Measurements from ENCODE around the gene CAST.
A peak's percentile ranks its signal among the peaks of the same experiment; 100 is the strongest.
"Not testable (repeated sequence)": the region's sequence is repeated elsewhere in the genome, so short reads cannot be mapped to it uniquely, and the experiment has no call there.

The CAST gene, protein sequence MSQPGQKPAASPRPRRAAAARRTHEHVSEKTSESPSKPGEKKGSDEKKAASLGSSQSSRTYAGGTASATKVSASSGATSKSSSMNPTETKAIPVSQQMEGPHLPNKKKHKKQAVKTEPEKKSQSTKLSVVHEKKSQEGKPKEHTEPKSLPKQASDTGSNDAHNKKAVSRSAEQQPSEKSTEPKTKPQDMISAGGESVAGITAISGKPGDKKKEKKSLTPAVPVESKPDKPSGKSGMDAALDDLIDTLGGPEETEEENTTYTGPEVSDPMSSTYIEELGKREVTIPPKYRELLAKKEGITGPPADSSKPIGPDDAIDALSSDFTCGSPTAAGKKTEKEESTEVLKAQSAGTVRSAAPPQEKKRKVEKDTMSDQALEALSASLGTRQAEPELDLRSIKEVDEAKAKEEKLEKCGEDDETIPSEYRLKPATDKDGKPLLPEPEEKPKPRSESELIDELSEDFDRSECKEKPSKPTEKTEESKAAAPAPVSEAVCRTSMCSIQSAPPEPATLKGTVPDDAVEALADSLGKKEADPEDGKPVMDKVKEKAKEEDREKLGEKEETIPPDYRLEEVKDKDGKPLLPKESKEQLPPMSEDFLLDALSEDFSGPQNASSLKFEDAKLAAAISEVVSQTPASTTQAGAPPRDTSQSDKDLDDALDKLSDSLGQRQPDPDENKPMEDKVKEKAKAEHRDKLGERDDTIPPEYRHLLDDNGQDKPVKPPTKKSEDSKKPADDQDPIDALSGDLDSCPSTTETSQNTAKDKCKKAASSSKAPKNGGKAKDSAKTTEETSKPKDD

DNA sequence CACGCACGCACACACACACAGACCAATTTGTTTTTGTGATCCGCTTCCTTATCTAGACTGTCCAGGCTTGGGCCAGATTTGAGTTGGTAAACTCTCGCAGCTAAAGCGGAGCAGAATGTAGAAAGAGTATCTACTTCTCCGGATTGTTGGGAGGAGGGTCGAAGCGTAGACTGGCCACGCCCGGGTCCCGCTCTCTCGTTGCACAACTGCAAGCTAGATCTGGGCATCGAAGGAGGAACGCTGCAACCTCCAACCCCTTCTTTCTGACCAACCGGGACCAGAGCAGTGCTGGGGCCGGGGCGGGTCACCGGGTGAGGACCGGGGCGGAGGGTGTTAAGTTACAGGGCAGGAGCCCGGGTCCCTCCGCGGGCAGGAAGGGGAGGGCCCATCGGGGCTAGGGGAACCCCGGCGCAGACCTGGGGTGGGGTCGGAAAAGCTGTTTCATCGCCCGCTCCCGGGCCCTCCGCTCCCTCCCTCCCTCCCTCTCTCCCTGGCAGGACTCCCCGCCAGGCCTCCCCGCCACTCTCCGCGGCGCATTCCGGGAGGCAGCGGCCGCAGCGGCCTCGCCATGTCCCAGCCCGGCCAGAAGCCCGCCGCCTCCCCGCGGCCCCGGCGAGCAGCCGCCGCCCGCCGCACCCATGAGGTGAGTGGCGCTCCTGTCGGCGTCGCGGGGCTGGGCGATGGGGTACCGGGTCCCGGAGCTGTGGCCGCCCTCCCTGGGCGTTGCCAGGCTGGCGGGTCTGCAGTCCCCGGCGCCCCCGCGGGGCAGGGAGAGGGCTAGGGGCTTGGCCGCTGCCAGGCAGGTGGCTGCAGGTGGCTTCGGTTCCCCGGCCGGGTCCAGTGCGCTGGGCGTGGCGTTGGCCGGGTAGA lies at the start of gene CAST:
TSS of gene CAST (plus strand) at position 522 of the 870 bp plus-strand sequence. CDS start at position 569, 47 bp downstream.
- Mint-ChIP-seq H3K9me3 (no peaks in the 10 kb centered on the region), H3K36me3 (peaks cover 1 to 5% of the 10 kb centered on the region in 2 donors), H3K4me1 (peaks cover 22 to 26% of the 10 kb centered on the region in 2 donors)

DNA sequence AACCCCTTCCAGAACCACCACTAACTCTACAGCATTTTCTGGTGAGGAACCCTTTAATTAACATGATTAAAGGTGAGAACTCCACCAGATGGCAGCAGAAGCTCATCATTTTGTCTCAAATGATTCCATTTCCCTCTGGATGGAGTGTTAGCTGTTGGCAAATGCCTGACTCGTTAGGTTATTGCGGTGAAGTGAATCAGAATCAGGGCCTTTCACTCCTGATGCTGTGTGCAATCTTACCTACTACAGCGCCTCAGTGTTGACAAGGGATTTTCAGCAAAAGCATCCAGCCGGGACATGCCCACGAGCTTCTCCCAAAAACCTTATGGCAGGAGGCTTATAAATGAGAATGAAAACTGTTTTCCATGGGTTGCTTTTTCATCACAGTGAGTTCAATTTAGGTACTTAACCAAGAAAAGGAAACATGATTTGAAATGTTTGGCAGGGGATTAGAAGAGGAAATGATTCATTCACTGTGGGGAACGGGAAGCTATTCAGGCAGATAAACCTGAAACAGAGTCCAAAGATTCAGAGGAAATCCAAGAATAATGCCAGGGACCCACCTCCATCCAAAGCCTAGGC lies 48.0 kb upstream of the CAST start:
- ATAC-seq (replicated peaks) (peak; percentile 48 to 54), DNase-seq (no peak)
- H3K9me3 Mint-ChIP-seq = peaks cover 0 to 4% of the 10 kb centered on the region in 2 donors
- peaks cover 17 to 37% of the 10 kb centered on the region in 2 donors for H3K27me3 Mint-ChIP-seq
- H3K36me3 Mint-ChIP-seq = no peaks in the 10 kb centered on the region
- H3K4me3 Mint-ChIP-seq = no peak overlapping the region
- peaks cover 8 to 10% of the 10 kb centered on the region in 2 donors for H3K4me1 Mint-ChIP-seq
- no peak overlapping the region for H3K27ac Mint-ChIP-seq

More for the DNA sequence above, at the start of gene CAST:
- peak within 1 kb of the TSS; percentile 94 to 96 for H3K4me3 Mint-ChIP-seq
- DNase-seq (peak; percentile 89), ATAC-seq (replicated peaks) (peak; percentile 78 to 83)
- H3K27ac Mint-ChIP-seq = peak within 1 kb of the TSS; percentile 98
- no peaks in the 10 kb centered on the region for H3K27me3 Mint-ChIP-seq

DNA sequence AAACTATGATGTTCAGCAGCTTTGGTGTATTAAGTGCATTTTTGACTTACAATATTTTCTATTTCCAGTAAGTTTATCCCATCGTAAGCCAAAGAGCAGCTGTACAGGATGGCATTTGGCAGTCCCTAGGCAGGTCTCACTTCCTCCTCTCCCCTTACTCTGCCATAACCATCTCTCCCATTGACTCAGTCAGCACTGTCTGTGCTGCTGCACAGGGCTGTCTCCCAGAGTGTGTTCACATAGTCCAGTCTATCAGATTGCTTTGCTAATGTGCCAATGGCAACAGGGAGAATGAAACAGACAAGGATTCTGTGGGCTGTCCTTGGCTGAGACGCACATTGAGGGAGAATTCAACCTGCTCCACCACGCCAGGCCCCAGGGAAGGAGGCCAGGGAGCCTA lies 47.0 kb upstream of the CAST start:
- Mint-ChIP-seq H3K4me1 (peaks cover 8 to 10% of the 10 kb centered on the region in 2 donors), H3K9me3 (peaks cover 0 to 3% of the 10 kb centered on the region in 2 donors), H3K36me3 (no peaks in the 10 kb centered on the region), H3K27ac (no peak overlapping the region), H3K4me3 (no peak overlapping the region), H3K27me3 (peaks cover 17 to 34% of the 10 kb centered on the region in 2 donors)
- ATAC-seq (replicated peaks) (peak; percentile 59 to 76), DNase-seq (no peak)

DNA sequence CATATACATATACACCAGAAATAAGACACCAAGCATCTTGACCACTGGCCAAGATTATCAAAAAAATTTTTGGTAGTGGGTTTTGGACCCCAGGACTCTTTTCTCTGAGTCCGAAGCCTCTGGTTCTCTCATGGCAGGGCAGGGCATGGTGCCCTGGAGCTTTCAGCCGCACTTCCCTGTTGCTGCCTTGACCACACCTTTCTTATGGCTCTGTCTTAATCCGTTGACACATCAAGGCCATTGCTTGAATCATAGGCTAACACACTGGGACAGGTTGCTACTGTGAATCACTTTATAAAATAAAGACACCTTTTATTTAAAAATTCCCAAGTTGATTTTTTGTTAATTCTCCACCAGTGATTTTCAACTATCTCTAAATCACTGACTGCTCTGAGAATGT lies 45.4 kb upstream of the CAST start:
- ATAC-seq (replicated peaks) (no peak), DNase-seq (no peak)
- H3K4me1 Mint-ChIP-seq = peaks cover 8 to 10% of the 10 kb centered on the region in 2 donors
- H3K27me3 Mint-ChIP-seq = peaks cover 17 to 22% of the 10 kb centered on the region in 2 donors
- H3K27ac Mint-ChIP-seq = no peak overlapping the region
- no peaks in the 10 kb centered on the region for H3K36me3 Mint-ChIP-seq
- H3K9me3 Mint-ChIP-seq = peaks cover 0 to 3% of the 10 kb centered on the region in 2 donors
- no peak overlapping the region for H3K4me3 Mint-ChIP-seq

DNA sequence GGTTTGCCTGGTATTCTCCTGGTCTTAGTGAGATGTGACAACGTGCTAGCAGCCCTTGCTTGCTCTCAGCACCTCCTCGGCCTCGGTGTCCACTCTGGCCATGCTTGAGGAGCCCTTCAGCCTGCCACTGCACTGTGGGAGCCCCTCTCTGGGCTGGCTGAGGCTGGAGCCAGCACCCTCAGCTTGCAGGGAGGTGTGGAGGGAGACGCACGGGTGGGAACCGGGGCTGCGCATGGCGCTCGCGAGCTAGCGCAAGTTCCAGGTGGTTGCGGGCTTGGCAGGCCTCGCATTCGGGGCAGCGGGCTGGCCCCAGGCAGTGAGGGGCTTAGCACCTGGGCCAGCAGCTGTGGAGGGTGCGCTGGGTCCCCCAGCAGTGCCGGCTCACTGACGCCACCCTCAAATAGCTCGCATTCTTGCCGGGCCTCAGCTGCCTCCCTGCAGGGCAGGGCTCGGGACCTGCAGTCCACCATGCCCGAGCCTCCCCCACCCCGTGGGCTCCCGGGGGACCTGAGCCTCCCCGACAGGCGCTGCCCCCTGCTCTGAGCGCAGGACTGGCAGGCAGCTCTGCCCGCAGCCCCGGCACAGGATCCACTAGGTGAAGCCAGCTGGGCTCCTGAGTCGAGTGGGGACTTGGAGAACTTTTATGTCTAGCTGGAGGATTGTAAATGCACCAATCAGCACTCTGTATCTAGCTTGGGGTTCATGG lies 43.7 kb upstream of the CAST start:
- ATAC-seq (replicated peaks) = not testable (repeated sequence)

DNA sequence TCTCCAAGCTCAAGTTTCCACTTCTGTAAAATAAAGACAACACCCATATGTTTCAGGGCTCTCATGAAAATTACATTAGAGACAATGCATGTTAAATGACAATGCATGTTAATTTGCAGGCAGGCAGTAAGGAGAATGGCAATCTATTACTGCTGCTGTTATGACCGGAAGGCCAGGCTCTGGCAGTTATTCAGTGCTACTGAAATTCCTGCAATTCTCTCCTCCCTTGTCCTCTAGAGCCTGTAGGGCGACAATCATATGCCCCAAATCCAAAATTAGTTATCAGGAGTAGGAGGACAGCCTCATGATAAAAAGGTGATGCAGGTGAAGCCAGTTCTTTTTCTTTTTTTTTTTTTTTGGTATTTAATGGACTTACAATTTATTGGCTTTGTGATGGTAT lies 42.2 kb upstream of the CAST start:
- H3K4me3 Mint-ChIP-seq = no peak overlapping the region
- H3K36me3 Mint-ChIP-seq = no peaks in the 10 kb centered on the region
- ATAC-seq (replicated peaks) (no peak), DNase-seq (no peak)
- H3K9me3 Mint-ChIP-seq = peaks cover 0 to 3% of the 10 kb centered on the region in 2 donors
- no peak overlapping the region for H3K27ac Mint-ChIP-seq
- peaks cover 6 to 8% of the 10 kb centered on the region in 2 donors for H3K27me3 Mint-ChIP-seq
- peaks cover 4 to 6% of the 10 kb centered on the region in 2 donors for H3K4me1 Mint-ChIP-seq

More for the DNA sequence above, 43.7 kb upstream of the CAST start:
- not testable (repeated sequence) for H3K36me3 Mint-ChIP-seq, DNase-seq, H3K9me3 Mint-ChIP-seq, H3K27ac Mint-ChIP-seq, H3K27me3 Mint-ChIP-seq, H3K4me3 Mint-ChIP-seq
- peaks cover 8 to 10% of the 10 kb centered on the region in 2 donors for H3K4me1 Mint-ChIP-seq

DNA sequence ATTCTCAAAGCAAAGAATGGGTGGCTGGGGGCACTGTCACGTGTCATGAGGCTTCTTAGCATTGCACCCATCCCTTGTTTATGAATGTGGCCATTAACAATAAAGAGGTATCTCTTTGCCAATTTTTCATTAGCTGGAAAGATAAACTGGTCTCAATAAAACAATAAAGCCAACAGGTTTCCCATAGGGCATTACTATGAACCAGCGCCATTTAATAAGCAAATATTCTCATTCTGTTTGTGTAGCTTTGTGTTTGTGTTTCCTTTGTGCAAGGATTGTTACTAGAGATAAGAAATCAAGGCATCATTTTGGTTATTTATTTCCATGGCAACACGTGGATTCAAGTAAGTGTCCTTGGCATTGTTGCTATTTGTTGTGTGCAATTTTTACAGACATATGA lies 37.6 kb upstream of the CAST start:
- H3K27me3 Mint-ChIP-seq = peaks cover 4 to 9% of the 10 kb centered on the region in 2 donors
- no peak for ATAC-seq (replicated peaks)
- no peak overlapping the region for H3K27ac Mint-ChIP-seq
- H3K4me1 Mint-ChIP-seq = no peaks in the 10 kb centered on the region
- H3K4me3 Mint-ChIP-seq = no peak overlapping the region
- no peaks in the 10 kb centered on the region for H3K36me3 Mint-ChIP-seq
- no peak for DNase-seq
- H3K9me3 Mint-ChIP-seq = no peaks in the 10 kb centered on the region

DNA sequence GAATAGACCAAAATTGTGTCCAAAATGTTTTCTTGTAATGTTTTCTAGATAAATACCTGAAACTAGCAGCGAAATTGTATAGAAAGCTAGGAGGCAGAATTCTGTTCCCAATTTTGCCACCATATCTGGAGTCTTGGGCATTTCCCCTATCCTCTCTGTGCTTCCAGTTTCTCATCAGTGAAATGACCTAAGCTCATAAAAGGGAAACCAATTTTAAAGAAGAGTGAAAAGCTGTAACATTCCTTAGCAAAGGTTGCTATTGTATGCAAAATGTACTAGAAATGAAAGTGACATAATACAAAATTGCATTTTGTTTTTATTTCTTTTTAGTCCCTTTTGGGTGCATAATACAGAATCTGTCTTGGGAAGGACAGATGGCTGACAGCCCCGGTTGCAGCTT lies 36.8 kb upstream of the CAST start:
- no peaks in the 10 kb centered on the region for H3K36me3 Mint-ChIP-seq
- no peaks in the 10 kb centered on the region for H3K4me1 Mint-ChIP-seq
- no peak for DNase-seq
- H3K27ac Mint-ChIP-seq = no peak overlapping the region
- H3K4me3 Mint-ChIP-seq = no peak overlapping the region
- H3K9me3 Mint-ChIP-seq = no peaks in the 10 kb centered on the region
- peaks cover 4 to 9% of the 10 kb centered on the region in 2 donors for H3K27me3 Mint-ChIP-seq
- no peak for ATAC-seq (replicated peaks)

DNA sequence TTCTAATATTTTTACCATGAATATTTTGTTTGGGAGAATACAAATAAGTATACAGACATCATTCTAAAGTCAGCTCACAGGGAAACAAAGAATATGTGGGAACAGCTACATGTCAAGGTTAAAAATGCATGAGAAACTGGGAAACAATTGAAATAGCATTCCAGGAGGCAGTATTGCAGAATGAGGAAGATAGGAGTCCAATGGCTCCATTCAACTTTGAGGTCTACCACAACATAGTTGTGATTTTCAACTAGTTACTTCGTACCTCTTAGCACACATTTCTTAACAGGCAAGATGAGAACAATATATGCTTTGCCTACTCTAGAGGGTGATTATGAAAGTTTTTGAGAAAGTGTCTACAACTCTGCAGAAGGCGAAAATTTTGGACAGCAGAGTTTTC lies 35.2 kb upstream of the CAST start:
- Mint-ChIP-seq H3K36me3 (no peaks in the 10 kb centered on the region), H3K27me3 (peaks cover 4 to 9% of the 10 kb centered on the region in 2 donors), H3K9me3 (no peaks in the 10 kb centered on the region), H3K4me1 (no peaks in the 10 kb centered on the region), H3K4me3 (no peak overlapping the region), H3K27ac (no peak overlapping the region)
- no peak for DNase-seq
- no peak for ATAC-seq (replicated peaks)

DNA sequence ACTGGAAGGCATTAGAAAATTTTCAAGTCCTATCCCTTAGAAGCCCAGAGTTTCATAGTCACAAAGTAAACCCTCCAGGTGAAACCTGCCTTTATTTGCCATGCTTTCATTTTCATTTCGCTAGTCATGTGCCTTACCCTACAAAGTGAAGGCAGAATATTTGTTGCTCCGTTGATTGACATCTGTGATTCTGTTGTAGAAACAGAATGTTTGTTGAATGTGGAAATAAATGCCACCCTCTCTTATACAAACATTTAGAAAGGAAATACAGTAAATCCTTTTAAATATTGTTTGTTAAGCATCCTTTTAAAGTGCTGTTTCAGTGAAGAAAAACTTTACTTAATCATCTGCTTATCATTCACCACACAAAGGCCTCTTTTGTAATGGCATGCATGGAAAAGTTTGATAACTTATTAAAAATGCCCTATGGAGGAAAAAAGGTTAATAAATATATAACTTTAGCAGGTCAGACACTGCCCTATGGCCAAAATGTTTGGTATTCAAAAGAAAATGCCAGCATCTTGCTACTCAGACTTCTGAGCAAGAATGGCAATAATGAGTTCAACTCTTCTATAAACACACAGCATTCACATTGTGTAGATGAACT lies 34.3 kb upstream of the CAST start:
- H3K27ac Mint-ChIP-seq = no peak overlapping the region
- H3K9me3 Mint-ChIP-seq = no peaks in the 10 kb centered on the region
- no peak for ATAC-seq (replicated peaks)
- no peak for DNase-seq
- peaks cover 4 to 9% of the 10 kb centered on the region in 2 donors for H3K27me3 Mint-ChIP-seq
- H3K36me3 Mint-ChIP-seq = no peaks in the 10 kb centered on the region
- no peaks in the 10 kb centered on the region for H3K4me1 Mint-ChIP-seq
- H3K4me3 Mint-ChIP-seq = no peak overlapping the region

DNA sequence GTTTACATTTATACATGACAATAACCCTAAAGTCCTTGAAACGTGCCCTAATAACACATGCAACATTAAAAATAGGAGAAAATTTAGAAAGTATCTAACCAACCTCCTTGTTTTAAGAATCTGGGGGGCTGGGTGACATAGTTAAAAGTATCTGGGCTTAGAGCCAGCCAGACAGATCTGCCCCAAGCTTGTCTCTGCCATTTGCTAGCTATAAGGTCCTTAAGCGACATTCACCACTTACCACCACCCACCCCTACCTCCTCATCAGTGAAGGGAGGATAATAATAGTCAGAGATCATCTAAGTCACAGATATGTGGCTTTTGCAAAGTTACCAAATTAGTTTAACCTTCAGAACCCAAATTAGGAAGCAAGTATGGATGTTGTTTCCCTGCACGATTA lies 33.8 kb upstream of the CAST start:
- Mint-ChIP-seq H3K4me1 (no peaks in the 10 kb centered on the region), H3K27me3 (peaks cover 4 to 9% of the 10 kb centered on the region in 2 donors)
- no peak for DNase-seq

DNA sequence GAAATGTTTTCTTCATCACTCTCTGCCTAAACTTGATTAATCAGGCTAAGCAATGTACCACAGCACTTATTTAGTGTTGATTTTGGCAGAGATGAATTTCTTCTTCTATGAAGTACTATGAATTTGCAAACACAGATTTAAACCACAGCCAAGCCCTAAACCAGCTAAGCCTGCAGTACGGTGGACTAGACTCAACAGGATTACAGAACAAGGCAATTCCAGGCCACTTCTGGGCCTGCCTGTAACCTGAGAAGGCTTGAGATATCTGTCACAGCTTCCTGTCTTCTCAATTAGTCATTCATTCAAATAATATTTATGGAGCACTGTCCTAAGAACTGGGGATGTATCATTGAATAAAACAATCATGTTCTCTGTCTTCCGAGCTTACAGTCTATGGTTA lies 32.4 kb upstream of the CAST start:
- Mint-ChIP-seq H3K36me3 (no peaks in the 10 kb centered on the region), H3K4me1 (no peaks in the 10 kb centered on the region), H3K9me3 (no peaks in the 10 kb centered on the region), H3K27me3 (peaks cover 8 to 15% of the 10 kb centered on the region in 2 donors), H3K27ac (no peak overlapping the region), H3K4me3 (no peak overlapping the region)
- ATAC-seq (replicated peaks) = no peak
- DNase-seq = no peak

More for the DNA sequence above, 33.8 kb upstream of the CAST start:
- H3K9me3 Mint-ChIP-seq = no peaks in the 10 kb centered on the region
- H3K27ac Mint-ChIP-seq = no peak overlapping the region
- H3K36me3 Mint-ChIP-seq = no peaks in the 10 kb centered on the region
- ATAC-seq (replicated peaks) = no peak
- H3K4me3 Mint-ChIP-seq = no peak overlapping the region

DNA sequence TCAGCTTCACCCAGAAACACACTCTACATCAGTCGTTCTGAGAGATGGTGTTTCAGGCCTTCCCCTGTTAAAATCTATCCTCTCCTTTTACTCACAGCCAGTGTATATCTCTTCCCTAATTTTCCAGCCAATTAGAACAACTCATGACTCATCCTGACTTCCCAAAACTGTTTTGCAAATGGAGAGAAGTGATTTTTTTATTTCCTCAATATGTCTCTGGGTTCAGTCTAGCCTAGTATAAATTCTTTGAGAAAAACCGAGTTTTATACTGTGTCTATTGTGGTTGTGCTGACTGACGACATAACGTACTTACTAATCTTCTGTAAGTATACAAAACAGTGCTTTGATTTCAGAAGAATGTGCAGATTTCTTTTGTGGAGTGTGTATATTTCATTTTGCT lies 28.4 kb upstream of the CAST start:
- H3K4me3 Mint-ChIP-seq = no peak overlapping the region
- H3K4me1 Mint-ChIP-seq = no peaks in the 10 kb centered on the region
- no peaks in the 10 kb centered on the region for H3K9me3 Mint-ChIP-seq
- no peaks in the 10 kb centered on the region for H3K36me3 Mint-ChIP-seq
- no peak overlapping the region for H3K27ac Mint-ChIP-seq
- H3K27me3 Mint-ChIP-seq = peaks cover 6 to 8% of the 10 kb centered on the region in 2 donors
- no peak for DNase-seq
- no peak for ATAC-seq (replicated peaks)
